GM18861 (cell line): ENCODE measurements around the gene MNX1.

Experiments used
- ATAC-seq: cut with Tn5 transposase; IDR thresholded peaks from one replicate; pipeline ENCODE4 v1.9.1; 2021; ENCODE audit not compliant: unreplicated experiment

MNX1 gene

GRCh38 chr7:157003756-157004520 is 6.5 kb downstream of the MNX1 start:
- no peak for ATAC-seq

GRCh38 chr7:157003445-157003755 is 7.1 kb downstream of the MNX1 start:
- ATAC-seq = no peak

- no peak for ATAC-seq
These were observed 7.5 kb downstream of the MNX1 start for GRCh38 chr7:157002819-157003421.

GRCh38 chr7:157001920-157002818 is 8.3 kb downstream of the MNX1 start:
- ATAC-seq = no peak

- no peak for ATAC-seq
These were observed 9.5 kb downstream of the MNX1 start for GRCh38 chr7:157000741-157001653.

GRCh38 chr7:156999958-157000726 is 10.3 kb downstream of the MNX1 start:
- no peak for ATAC-seq

- ATAC-seq = no peak
These were observed 11.2 kb downstream of the MNX1 start for GRCh38 chr7:156998988-156999957.

GRCh38 chr7:156994417-156994816 is 16.0 kb downstream of the MNX1 start:
- ATAC-seq = no peak

GRCh38 chr7:156993925-156994235 is 16.6 kb downstream of the MNX1 start:
- ATAC-seq = no peak

GRCh38 chr7:156993021-156993924 is 17.2 kb downstream of the MNX1 start:
- ATAC-seq = no peak

GRCh38 chr7:156989766-156990535 is 20.5 kb downstream of the MNX1 start:
- ATAC-seq = no peak

GRCh38 chr7:156988343-156989185 is 21.9 kb downstream of the MNX1 start:
- ATAC-seq = no peak

GRCh38 chr7:156986378-156986777 is 24.1 kb downstream of the MNX1 start:
- no peak for ATAC-seq

- ATAC-seq = no peak
These were observed 25.1 kb downstream of the MNX1 start for GRCh38 chr7:156985101-156985992.

- ATAC-seq = no peak
These were observed 26.1 kb downstream of the MNX1 start for GRCh38 chr7:156984174-156984891.
